OCI-LY7 (cell line): ENCODE measurements around the gene CAB39.

ENCODE experiments used
- CTCF ChIP-seq: fragments of 200-600 bp; sonication (generic); conservative IDR thresholded peaks from 2 replicates; pipeline ENCODE4 v1.5.1; 2014; ENCODE audit warnings: mild to moderate bottlenecking, antibody characterized with exemption, low read length, moderate library complexity, mixed read lengths
- EZH2phosphoT487 ChIP-seq: fragments of 200-600 bp; sonication (generic); IDR thresholded peaks from 2 replicates; pipeline ENCODE4 v1.6.1; 2018; ENCODE audit warnings: low read depth, borderline replicate concordance, mild to moderate bottlenecking, mixed run types, antibody characterized with exemption, low read length, moderate library complexity, mixed read lengths

- peak; percentile 26; the same call in 1 of the 2 replicates for TF ChIP-seq CTCF
- TF ChIP-seq EZH2phosphoT487 = no peak
These were observed 154.3 kb downstream of the CAB39 start for GRCh38 chr2:230866756-230867523.
